Mesodermal cell (in vitro differentiated cells): Measurements from ENCODE around the gene COPG1.

Experiments
- H3K27ac ChIP-seq: 2 replicates; pipeline ENCODE4 v1.7.0; 2013; ENCODE audit warnings: mild to moderate bottlenecking, low read depth, low read length, moderate library complexity; ENCODE audit not compliant: severe bottlenecking
- H3K36me3 ChIP-seq: 2 replicates; pipeline ENCODE4 v1.7.1; 2013; ENCODE audit warnings: mild to moderate bottlenecking, low read length, moderate library complexity; ENCODE audit not compliant: control insufficient read depth, insufficient read depth
- H3K4me1 ChIP-seq: one replicate; pipeline ENCODE4 v1.7.1; 2013; ENCODE audit warnings: mild to moderate bottlenecking, low read length; ENCODE audit not compliant: insufficient read depth, control insufficient read depth, poor library complexity, severe bottlenecking
- H3K4me3 ChIP-seq: 2 replicates; pipeline ENCODE4 v1.7.0; 2013; ENCODE audit warnings: low read length, control low read depth, mild to moderate bottlenecking; ENCODE audit not compliant: insufficient read depth, poor library complexity, severe bottlenecking; ENCODE audit errors: extremely low read depth
- H3K9me3 ChIP-seq: 2 replicates; pipeline ENCODE4 v1.7.1; 2013; ENCODE audit warnings: mild to moderate bottlenecking, low read length, moderate library complexity; ENCODE audit not compliant: control insufficient read depth
- WGBS, 2 experiments: methylation state at CpG; one replicate each; pipeline ENCODE4 v1.1.5; 2013; ENCODE audit warnings: missing lambda C conversion rate in 2 of 2; ENCODE audit not compliant: insufficient coverage in 2 of 2; 5-methylcytosine and 5-hydroxymethylcytosine counted together

Gene COPG1

DNA sequence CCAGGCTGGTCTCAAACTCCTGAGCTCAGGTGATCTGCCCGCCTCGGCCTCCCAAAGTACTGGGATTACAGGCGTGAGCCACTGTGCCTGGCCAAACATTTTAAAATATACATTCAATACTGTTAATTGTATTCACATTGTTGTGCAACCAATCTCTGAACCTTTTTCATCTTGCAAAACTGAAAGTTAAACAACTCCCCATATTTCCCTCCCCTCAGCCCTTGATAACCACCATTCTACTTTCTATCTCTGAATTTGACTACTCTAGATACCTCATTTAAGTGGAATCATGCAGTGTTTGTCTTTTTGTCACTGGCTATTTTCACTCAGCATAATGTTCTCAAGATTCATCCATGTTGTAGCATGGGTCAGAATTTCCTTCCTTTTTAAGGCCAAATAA, 59.2 kb downstream of the COPG1 start:
- Histone ChIP-seq H3K36me3 (peaks cover 11% of the 10 kb centered on the region), H3K4me1 (peaks cover 24% of the 10 kb centered on the region), H3K4me3 (no peak overlapping the region), H3K9me3 (no peaks in the 10 kb centered on the region), H3K27ac (no peak overlapping the region)
- WGBS, 2 experiments = no CpG with 5 or more reads among the region's 3 CpGs

GRCh38 chr3:129310111-129311011, 61.0 kb downstream of the COPG1 start:
- Histone ChIP-seq H3K36me3 (no peaks in the 10 kb centered on the region), H3K4me1 (peaks cover 9% of the 10 kb centered on the region), H3K4me3 (no peak overlapping the region), H3K27ac (no peak overlapping the region), H3K9me3 (no peaks in the 10 kb centered on the region)
- 91 to 95% methylated on average over 6 of the region's 7 CpGs for WGBS, 2 experiments

DNA sequence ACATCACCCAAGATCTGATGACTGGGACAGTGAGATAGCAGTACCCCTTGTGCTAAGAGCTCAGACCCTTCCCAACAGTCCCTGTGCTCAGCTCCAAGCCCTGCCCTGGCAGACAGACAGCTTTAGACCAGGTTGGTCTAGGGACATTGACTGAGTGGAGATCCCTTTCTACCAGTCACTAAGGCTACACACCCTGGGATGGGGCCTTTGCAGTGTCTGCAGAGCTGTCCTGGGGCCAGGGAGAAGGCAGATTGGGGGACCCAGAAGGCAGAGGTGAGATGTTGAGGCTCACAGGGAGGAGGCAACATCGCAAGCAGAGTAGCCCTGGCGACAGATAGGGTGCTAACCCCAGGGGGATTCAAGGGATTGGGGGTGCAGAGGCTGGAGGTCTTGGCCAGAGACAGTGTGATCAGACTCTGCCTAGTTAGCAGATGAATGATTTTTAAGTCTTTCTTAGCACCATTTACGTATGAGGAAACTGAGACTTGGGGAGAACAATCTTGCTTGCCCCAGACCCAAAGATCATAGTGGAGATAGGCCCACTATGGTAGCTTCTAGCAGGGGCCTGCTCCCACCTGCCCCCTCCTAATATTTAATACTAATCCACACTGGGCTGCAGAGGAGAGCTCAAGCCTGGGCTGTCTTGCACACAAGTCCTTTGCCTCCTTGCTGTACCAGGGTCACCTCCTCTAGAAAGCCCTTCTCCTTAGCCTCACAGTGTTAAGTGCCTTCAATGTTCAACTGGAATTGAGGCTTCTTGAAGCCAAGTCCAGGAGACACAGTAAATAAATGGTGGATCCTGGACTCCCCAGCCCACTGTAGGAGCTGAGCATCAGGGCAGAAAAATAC, 61.9 kb downstream of the COPG1 start:
- Histone ChIP-seq H3K36me3 (no peaks in the 10 kb centered on the region), H3K9me3 (no peaks in the 10 kb centered on the region), H3K4me3 (no peak overlapping the region), H3K4me1 (peaks cover 1% of the 10 kb centered on the region), H3K27ac (no peak overlapping the region)
- WGBS, 2 experiments = 84 to 100% methylated on average over 3 of the region's 3 CpGs

- 81 to 88% methylated on average over 2 of the region's 2 CpGs for WGBS, 2 experiments
- no peaks in the 10 kb centered on the region for H3K36me3 ChIP-seq
- H3K4me1 ChIP-seq = peaks cover 1% of the 10 kb centered on the region
- no peaks in the 10 kb centered on the region for H3K9me3 ChIP-seq
- H3K4me3 ChIP-seq = no peak overlapping the region
- no peak overlapping the region for H3K27ac ChIP-seq
These were observed 62.7 kb downstream of the COPG1 start for GRCh38 chr3:129312021-129312639.

- no peak overlapping the region for H3K27ac ChIP-seq
- H3K4me3 ChIP-seq = no peak overlapping the region
- H3K4me1 ChIP-seq = peaks cover 5% of the 10 kb centered on the region
- H3K9me3 ChIP-seq = no peaks in the 10 kb centered on the region
- H3K36me3 ChIP-seq = no peaks in the 10 kb centered on the region
These were observed 63.4 kb downstream of the COPG1 start for GRCh38 chr3:129312671-129313414.

DNA sequence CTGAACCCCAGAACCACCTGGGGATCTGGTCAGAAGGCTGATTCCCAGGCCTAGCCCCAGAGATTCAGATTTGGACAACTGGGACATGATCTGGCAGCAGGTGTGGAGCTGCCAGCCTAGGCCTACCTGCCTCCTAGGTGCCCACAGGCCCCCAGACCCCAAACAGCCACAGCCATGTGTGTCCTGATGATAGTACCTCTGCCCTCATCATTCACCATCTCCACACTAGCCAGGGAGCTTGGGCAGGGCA, 63.9 kb downstream of the COPG1 start:
- Histone ChIP-seq H3K27ac (no peak overlapping the region), H3K4me3 (no peak overlapping the region), H3K4me1 (peaks cover 5% of the 10 kb centered on the region), H3K9me3 (no peaks in the 10 kb centered on the region), H3K36me3 (peaks cover 1% of the 10 kb centered on the region)

DNA sequence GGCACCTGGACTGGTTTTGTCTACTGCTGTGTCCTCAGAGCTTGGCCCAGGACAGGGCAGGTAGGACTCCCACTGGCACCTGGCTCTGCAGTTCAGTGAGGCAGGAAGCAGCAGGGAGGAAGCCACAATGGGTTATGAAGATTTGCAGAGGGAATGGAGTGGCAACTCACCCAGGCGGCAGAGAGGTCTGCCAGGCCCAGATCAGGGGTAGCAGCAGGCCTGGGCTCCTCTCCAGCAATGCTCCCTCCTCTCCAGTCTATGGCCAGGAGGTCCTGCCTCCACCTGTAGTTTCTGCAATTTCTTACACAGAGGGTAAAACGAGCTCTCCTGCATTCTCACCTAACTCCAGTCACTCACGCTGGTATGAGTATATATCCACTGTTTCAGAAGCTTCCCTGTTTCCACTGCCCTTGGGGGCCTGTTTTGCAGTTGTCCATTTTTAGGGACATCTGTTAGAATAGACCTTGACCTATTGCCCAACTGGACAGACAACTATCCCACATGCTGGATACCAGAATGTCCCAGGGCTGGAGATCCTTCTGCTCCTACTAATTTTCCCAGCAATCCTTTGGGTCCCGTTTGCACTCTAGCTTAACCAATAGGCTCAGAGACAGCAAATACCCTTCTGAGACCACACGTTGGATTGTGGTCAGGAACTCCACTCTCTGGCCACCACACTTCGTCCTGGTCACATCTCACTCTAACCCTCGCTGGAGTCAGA, 64.4 kb downstream of the COPG1 start:
- WGBS, 2 experiments = 76 to 84% methylated on average over 6 to 7 of the region's 7 CpGs
- Histone ChIP-seq H3K4me1 (peaks cover 5% of the 10 kb centered on the region), H3K27ac (peak overlapping the region; percentile 85), H3K9me3 (no peaks in the 10 kb centered on the region), H3K36me3 (peaks cover 6% of the 10 kb centered on the region), H3K4me3 (peak overlapping the region; percentile 79)

DNA sequence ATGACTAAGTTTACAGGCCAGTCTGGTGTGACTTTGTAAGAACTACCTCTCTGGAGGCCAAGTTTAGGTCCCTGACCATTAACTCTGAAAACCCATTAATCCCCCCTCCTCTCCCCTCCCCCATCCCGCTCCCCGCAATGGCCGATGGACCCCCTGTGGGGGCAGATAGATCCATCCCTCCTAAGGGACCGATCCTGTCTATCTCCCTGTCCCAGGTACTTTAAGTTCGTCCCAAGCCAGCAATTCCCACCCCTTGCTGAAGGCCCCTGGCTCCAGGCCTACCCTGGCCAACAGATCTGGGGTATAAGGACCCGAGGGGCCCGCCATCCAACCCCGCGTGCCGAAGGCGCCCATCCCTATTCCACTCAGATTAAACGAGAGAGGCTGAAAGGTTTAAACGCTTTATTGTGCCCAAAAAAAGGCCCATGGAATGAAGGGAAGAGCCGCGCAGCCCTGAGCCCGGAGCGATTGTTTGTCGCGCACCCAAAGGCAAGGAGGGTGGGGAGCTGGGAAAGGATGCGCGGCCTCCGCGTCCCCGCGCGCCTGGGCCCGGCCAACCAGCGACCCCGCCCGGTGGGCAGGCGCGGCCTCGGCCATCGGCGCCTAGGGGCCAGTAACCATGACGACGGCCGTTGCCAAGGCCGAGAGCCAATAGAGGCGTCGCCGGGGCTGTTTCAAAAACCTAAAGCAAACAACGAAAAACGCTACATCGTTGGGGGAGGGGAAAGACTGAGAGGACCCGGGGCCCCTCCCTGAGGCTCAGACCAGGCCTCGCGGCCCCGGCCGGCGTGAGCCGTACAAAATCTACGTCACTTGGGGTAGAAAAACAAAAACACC, 65.2 kb downstream of the COPG1 start:
- H3K36me3 ChIP-seq = peaks cover 13% of the 10 kb centered on the region
- H3K4me3 ChIP-seq = peak overlapping the region; percentile 79
- H3K27ac ChIP-seq = peak overlapping the region; percentile 85
- 0 to 3% methylated on average over 34 to 46 of the region's 53 CpGs for WGBS, 2 experiments
- no peaks in the 10 kb centered on the region for H3K9me3 ChIP-seq
- H3K4me1 ChIP-seq = peaks cover 5% of the 10 kb centered on the region

GRCh38 chr3:129315223-129315997, 66.0 kb downstream of the COPG1 start:
- peaks cover 5% of the 10 kb centered on the region for H3K4me1 ChIP-seq
- WGBS, 2 experiments = 0 to 1% methylated on average over 59 to 65 of the region's 80 CpGs
- H3K36me3 ChIP-seq = peaks cover 21% of the 10 kb centered on the region
- peak overlapping the region; percentile 79 for H3K4me3 ChIP-seq
- H3K9me3 ChIP-seq = no peaks in the 10 kb centered on the region
- H3K27ac ChIP-seq = peak overlapping the region; percentile 85
